Cardiac septum (tissue), 1 donor: ENCODE measurements around the gene NELL2. TPM values are rescaled to one million over a fixed set of nuclear protein-coding genes. Genes with fewer than 3 reads are reported as not detected.
"Not testable (repeated sequence)": the region's sequence is repeated elsewhere in the genome, so short reads cannot be mapped to it uniquely, and the experiment has no call there.

Source experiments
- DNase-seq: peaks from one replicate; pipeline ENCODE4 v3.0.0-alpha.2; 2020; ENCODE audit warnings: low spot score
- intact Hi-C: fragments of 100-400 bp; cut with DNase I; formaldehyde crosslinking; loops from one replicate; pipeline ENCODE4 v1.14.0; 2022
- long read RNA-seq: library from polyadenylated mRNA; unstranded; transcript quantifications from one replicate; pipeline ENCODE4 v2.0.0, GENCODE V29; 2021
- total RNA-seq: library from RNA; stranded (reverse); fragmentation: NEBNext Ultra II Directional; extraction: Animal tissue kit (Norgen Biotek cat#: 25700); gene quantifications from one replicate; pipeline ENCODE4 v1.2.1, GENCODE V29; 2021
- donor health status: DM: no; HTN: no; CAD: no.

Gene NELL2
- 1.3 TPM for total RNA-seq
- long read RNA-seq, result 0 reads

- intact Hi-C loops, result no loop called here
- DNase-seq, result no peak
Observed at GRCh38 chr12:44875954-44876543, at the start of gene NELL2. NELL2 (minus strand) TSS chr12:44876315; CDS start chr12:44875869, 446 bp downstream.

- DNase-seq, result no peak
- intact Hi-C loops, result no loop called here
Observed at GRCh38 chr12:44921736-44922135, 45.6 kb upstream of the NELL2 start.

DNA sequence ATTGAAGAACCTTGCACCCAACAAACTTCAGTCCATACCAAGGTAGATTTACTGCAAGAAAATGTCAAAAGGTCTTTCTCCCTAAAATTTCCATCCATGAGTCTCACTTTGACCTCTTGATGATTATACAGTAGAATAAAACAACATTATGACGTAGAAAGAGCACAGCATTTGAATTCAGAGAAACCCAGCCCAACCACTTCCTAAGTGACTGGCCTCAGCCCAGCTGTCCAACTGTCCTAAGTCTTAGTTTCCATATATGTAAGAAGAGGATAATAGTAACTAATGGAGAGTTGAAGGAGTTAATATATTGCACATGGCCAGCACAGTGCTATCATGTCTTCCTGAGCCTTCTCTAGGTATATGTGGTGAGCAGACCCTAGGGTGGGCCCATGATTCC, 41.0 kb upstream of the NELL2 start:
- no peak for DNase-seq
- intact Hi-C loops, result no loop called here

DNA sequence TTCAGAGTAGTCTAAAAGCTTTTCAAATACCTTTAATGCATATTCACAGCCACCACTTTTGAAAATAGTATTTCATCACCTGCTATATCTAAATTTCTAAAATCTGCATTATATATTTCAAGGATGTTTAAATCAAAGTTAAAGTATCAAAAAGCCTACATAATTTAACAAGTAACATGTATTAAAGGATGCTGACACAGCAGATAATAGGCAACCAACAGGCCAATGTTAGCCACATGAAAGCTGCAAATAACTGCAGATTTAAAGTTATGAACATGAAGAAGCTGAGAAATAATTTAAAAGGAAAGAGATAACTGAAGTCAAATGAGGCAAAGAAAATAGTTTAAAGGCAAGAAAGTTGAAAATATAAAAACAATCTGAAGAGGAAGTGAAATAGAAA, 39.8 kb upstream of the NELL2 start:
- intact Hi-C loops, result no loop called here
- no peak for DNase-seq

- DNase-seq, result no peak
- intact Hi-C loops, result no loop called here
Observed at GRCh38 chr12:44904321-44904720, 28.2 kb upstream of the NELL2 start.

- DNase-seq, intact Hi-C loops: not testable (repeated sequence)
Observed at GRCh38 chr12:44898108-44898507, 22.0 kb upstream of the NELL2 start.

DNA sequence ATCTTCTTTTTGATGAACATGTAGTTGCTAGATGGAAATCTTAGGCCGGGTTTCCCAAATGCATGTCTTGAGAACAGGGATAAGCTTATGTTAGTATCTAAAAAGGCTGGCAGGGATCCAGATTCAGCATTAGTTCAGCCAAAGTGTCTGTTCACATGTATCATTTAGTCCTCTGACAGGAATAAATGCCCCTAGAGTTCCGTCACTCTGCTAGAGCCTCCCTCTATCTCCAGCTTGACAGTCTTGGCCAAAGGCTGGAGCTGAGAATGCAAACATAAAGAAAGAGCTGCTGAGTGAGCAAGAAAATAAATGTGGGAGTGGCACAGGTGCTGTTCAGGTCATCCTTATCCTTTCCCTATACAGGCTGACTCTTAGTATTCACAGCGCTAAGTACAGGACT, 13.8 kb upstream of the NELL2 start:
- intact Hi-C loops, result no loop called here

GRCh38 chr12:44889162-44889561, 13.0 kb upstream of the NELL2 start:
- intact Hi-C loops, result no loop called here
- DNase-seq, result no peak

More for the DNA sequence above, 13.8 kb upstream of the NELL2 start:
- DNase-seq, result no peak

- no peak for DNase-seq
- intact Hi-C loops, result no loop called here
Observed at GRCh38 chr12:44885902-44886301, 9.8 kb upstream of the NELL2 start.

GRCh38 chr12:44881197-44881596, 5.1 kb upstream of the NELL2 start:
- DNase-seq, result no peak
- intact Hi-C loops, result no loop called here

- no peak for DNase-seq
- intact Hi-C loops, result no loop called here
Observed at GRCh38 chr12:44876544-44877410, 662 bp upstream of the NELL2 start.

GRCh38 chr12:44875417-44875953, 630 bp downstream of the NELL2 start:
- DNase-seq, result no peak

DNA sequence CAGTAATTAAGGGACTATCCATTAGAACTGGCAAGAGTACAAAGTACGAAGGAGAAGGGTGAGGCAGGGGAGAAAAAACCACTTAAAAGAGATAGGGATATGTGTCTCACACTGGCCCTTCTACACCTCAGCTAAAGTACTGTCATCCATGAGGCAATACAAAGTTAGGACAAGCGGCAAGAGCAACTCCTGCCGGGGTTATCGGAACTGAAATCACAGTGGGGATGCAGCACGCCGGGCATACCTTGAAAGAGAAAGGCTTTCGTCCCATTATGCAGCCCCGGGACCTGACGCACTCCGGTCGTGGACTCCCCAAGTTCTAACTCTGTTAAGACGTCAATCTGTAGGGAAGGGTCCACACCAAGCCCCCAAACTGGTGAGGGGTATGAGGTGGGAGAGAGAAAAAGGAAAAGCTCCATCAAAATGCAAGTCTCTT, 1.1 kb downstream of the NELL2 start:
- DNase-seq, result no peak
- intact Hi-C loops, result no loop called here

More at GRCh38 chr12:44875417-44875953, 630 bp downstream of the NELL2 start:
- intact Hi-C loops, result no loop called here

GRCh38 chr12:44873898-44874297, 2.2 kb downstream of the NELL2 start:
- intact Hi-C loops, result no loop called here
- no peak for DNase-seq

GRCh38 chr12:44869503-44869902, 6.6 kb downstream of the NELL2 start:
- intact Hi-C loops, result no loop called here
- DNase-seq, result no peak

- intact Hi-C loops, result no loop called here
Observed at GRCh38 chr12:44863867-44864266, 12.2 kb downstream of the NELL2 start.

DNA sequence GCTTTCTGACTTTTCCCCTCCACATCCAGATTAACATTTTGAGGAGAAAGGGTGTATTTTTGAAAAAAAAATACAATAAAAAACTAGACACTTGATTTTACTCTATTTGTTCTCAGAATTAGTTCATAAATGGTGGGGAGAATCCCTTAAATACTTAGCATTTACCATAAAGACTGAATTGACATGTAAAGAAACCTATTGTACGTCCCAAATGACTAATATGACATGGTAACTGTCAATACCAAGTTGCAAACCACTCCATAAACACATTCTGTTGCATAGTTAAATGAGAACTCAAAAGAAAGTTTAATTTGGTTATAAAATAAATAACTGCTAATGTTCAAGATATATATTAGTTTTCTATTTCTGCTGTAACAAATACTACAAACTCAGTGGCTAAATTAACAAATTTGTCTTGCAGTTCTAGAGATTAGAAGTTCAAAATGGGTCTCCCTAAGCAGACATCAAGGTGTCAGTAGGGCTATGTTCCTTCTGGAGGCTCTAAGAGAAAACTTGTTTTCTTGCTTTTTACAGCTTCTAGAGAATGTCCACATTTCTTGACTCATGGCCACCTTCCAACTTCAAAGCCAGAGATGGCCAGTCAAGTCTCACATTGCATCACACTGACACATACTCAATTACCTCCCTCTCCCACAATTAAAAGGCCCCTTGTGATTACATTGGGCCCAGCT, 16.0 kb downstream of the NELL2 start:
- no peak for DNase-seq
- intact Hi-C loops, result no loop called here

More at GRCh38 chr12:44863867-44864266, 12.2 kb downstream of the NELL2 start:
- no peak for DNase-seq

DNA sequence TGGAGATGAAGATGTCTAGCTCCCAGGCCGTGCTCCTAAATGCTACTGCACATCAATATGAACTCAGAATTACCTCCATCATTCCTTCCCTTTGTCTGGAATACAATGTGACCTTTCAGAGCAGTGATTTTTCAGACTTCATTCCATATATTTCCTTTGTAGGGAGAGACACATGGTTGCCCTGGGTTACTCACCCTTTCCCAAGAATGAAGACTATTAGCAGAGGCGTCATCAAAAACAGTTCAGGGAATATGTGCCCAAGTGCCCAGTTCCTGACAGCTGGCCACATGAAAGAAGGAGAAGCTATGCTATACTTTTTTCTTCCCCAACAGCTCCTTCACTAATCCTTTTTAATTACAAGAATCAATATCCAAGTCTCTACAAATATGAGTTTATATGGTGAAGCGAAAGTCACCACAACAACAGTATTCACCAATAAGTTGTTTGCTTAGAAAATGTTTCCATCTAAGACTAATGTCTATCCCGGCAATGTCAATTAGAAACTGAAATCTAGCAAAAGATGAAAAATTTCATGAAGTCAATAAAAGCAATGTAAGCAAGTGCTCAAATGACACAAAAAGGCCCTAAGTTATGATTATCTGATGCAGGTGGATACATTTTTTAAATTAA, 17.8 kb downstream of the NELL2 start:
- DNase-seq, result no peak
- intact Hi-C loops, result no loop called here

DNA sequence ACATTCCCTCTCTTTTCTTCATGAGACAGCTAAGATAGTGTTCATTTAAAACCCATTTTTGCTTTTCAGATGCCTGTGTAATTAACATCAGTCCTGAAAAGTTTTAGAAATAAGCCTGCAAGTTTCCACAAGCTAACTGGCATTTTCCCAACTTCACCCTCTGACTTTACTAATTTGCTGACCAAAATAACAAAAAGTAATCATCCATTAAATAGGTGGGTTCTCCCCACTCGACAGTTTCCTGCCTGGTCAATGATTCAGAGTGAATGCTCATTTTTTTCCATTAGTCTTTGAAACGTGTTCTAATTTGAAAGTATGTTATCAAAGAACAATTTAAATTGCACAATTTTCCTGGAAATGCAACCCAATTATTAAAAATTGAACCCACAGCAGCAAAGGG, 23.6 kb downstream of the NELL2 start:
- intact Hi-C loops, result no loop called here
- DNase-seq, result no peak

- intact Hi-C loops, result no loop called here
- no peak for DNase-seq
Observed at GRCh38 chr12:44851586-44851985, 24.5 kb downstream of the NELL2 start.
